Measurements from ENCODE around the gene MROH2A. TPM values are rescaled to one million over a fixed set of nuclear protein-coding genes. Genes with fewer than 3 reads are reported as not detected.

The MROH2A gene
- total and polyA plus RNA-seq, 9 of the 15 experiments (the other 6 are each of a cell fraction or from before 2014, with no cell fraction given): 0.03 TPM; not detected in 8

DNA sequence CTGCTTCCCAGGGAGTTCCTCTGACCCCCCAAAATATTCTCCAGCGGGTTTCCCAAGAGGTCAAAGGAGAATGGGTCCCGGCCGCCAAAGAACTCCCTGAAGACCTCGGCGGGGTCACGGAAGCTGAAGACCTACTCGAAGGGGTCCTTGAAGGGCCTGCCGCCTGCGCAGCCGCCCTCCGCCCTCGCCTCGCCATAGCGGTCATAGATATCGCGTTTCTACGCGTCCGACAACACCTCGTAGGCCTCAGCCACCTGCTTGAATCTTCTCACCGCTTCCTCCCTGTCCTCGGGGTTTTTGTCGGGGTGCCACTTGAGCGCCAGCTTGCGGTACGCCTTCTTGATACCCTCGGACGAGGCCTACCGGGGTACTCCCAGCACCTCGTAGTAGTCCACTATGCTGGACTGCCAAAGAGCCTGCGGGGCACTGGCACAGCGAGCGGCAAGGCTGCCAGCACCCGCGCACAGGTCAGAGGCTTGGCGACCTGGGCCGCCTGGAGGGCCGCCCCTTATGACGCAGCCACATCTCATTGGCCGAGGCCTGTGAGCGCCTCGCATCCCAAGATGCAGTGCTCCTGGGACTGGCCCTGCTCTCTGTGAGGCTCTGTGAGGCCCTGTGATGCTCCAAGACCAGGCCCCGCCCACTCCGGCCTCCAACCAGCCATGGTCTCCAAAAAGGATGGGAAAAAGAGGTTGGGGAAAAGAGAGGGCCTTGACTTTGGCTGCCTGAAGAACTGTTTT lies 23.1 kb upstream of the MROH2A start (continued):
- TF ChIP-seq, protein P1, sequence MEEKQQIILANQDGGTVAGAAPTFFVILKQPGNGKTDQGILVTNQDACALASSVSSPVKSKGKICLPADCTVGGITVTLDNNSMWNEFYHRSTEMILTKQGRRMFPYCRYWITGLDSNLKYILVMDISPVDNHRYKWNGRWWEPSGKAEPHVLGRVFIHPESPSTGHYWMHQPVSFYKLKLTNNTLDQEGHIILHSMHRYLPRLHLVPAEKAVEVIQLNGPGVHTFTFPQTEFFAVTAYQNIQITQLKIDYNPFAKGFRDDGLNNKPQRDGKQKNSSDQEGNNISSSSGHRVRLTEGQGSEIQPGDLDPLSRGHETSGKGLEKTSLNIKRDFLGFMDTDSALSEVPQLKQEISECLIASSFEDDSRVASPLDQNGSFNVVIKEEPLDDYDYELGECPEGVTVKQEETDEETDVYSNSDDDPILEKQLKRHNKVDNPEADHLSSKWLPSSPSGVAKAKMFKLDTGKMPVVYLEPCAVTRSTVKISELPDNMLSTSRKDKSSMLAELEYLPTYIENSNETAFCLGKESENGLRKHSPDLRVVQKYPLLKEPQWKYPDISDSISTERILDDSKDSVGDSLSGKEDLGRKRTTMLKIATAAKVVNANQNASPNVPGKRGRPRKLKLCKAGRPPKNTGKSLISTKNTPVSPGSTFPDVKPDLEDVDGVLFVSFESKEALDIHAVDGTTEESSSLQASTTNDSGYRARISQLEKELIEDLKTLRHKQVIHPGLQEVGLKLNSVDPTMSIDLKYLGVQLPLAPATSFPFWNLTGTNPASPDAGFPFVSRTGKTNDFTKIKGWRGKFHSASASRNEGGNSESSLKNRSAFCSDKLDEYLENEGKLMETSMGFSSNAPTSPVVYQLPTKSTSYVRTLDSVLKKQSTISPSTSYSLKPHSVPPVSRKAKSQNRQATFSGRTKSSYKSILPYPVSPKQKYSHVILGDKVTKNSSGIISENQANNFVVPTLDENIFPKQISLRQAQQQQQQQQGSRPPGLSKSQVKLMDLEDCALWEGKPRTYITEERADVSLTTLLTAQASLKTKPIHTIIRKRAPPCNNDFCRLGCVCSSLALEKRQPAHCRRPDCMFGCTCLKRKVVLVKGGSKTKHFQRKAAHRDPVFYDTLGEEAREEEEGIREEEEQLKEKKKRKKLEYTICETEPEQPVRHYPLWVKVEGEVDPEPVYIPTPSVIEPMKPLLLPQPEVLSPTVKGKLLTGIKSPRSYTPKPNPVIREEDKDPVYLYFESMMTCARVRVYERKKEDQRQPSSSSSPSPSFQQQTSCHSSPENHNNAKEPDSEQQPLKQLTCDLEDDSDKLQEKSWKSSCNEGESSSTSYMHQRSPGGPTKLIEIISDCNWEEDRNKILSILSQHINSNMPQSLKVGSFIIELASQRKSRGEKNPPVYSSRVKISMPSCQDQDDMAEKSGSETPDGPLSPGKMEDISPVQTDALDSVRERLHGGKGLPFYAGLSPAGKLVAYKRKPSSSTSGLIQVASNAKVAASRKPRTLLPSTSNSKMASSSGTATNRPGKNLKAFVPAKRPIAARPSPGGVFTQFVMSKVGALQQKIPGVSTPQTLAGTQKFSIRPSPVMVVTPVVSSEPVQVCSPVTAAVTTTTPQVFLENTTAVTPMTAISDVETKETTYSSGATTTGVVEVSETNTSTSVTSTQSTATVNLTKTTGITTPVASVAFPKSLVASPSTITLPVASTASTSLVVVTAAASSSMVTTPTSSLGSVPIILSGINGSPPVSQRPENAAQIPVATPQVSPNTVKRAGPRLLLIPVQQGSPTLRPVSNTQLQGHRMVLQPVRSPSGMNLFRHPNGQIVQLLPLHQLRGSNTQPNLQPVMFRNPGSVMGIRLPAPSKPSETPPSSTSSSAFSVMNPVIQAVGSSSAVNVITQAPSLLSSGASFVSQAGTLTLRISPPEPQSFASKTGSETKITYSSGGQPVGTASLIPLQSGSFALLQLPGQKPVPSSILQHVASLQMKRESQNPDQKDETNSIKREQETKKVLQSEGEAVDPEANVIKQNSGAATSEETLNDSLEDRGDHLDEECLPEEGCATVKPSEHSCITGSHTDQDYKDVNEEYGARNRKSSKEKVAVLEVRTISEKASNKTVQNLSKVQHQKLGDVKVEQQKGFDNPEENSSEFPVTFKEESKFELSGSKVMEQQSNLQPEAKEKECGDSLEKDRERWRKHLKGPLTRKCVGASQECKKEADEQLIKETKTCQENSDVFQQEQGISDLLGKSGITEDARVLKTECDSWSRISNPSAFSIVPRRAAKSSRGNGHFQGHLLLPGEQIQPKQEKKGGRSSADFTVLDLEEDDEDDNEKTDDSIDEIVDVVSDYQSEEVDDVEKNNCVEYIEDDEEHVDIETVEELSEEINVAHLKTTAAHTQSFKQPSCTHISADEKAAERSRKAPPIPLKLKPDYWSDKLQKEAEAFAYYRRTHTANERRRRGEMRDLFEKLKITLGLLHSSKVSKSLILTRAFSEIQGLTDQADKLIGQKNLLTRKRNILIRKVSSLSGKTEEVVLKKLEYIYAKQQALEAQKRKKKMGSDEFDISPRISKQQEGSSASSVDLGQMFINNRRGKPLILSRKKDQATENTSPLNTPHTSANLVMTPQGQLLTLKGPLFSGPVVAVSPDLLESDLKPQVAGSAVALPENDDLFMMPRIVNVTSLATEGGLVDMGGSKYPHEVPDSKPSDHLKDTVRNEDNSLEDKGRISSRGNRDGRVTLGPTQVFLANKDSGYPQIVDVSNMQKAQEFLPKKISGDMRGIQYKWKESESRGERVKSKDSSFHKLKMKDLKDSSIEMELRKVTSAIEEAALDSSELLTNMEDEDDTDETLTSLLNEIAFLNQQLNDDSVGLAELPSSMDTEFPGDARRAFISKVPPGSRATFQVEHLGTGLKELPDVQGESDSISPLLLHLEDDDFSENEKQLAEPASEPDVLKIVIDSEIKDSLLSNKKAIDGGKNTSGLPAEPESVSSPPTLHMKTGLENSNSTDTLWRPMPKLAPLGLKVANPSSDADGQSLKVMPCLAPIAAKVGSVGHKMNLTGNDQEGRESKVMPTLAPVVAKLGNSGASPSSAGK (IDR thresholded peaks at IDR 0.05): peak; percentile 35; the same call in 1 of the 2 replicates
- no peak for TF ChIP-seq DMBX1 (CRISPR knock-in tag; IDR thresholded peaks at IDR 0.05; ENCODE audit: borderline replicate concordance)
- no peak for TF ChIP-seq ATF1 (CRISPR knock-in tag; IDR thresholded peaks at IDR 0.05)
- peak; percentile 44; the same call in 1 of the 2 replicates for TF ChIP-seq ATF1 (tag; IDR thresholded peaks at IDR 0.05)
- no peak for TF ChIP-seq PRPF4 (IDR thresholded peaks at IDR 0.05; ENCODE audit: insufficient read depth, low read depth, low read length, poor library complexity, severe bottlenecking)
- TF ChIP-seq CHD4 (IDR thresholded peaks at IDR 0.05; ENCODE audit: insufficient read depth, insufficient replicate concordance, low read depth, low read length, poor library complexity, severe bottlenecking): no peak
- TF ChIP-seq OTX1 (CRISPR knock-in tag; IDR thresholded peaks at IDR 0.05): no peak
- TF ChIP-seq ZNF766 (CRISPR knock-in tag; conservative IDR thresholded peaks at IDR 0.05): no peak
- TF ChIP-seq, protein P2, sequence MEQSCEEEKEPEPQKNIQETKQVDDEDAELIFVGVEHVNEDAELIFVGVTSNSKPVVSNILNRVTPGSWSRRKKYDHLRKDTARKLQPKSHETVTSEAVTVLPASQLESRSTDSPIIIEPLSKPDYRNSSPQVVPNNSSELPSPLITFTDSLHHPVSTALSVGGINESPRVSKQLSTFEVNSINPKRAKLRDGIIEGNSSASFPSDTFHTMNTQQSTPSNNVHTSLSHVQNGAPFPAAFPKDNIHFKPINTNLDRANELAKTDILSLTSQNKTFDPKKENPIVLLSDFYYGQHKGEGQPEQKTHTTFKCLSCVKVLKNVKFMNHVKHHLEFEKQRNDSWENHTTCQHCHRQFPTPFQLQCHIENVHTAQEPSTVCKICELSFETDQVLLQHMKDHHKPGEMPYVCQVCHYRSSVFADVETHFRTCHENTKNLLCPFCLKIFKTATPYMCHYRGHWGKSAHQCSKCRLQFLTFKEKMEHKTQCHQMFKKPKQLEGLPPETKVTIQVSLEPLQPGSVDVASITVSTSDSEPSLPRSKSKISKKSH (CRISPR knock-in tag; IDR thresholded peaks at IDR 0.05): no peak
- TF ChIP-seq ATF7 (IDR thresholded peaks at IDR 0.05): no peak
